ENCODE measurements around the gene SPATA33.
A peak's percentile ranks its signal among the peaks of the same experiment; 100 is the strongest.

SPATA33 gene

DNA sequence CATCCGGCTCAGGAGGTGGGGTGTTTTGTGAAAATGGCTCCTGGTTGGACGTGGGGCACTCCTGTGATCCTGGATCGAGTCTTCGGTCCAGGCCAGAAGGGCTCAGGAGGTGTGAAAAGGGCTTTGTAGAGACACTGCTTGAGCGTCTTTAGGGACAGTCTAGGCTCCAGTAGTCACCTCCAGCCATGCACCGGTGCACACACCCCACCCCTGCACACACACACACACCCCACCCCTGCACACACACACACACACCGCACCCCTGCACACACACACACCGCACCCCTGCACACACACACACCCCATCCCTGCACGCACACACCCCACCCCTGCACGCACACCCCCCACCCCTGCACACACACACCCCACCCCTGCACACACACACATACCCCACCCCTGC, 19.2 kb upstream of the SPATA33 start:
- no peak overlapping the region for H3K14ac ChIP-seq (ENCODE audit: low read length in 2 of 2)
- no peak overlapping the region for H2BK120ac ChIP-seq (ENCODE audit: low read depth, low read length)
- H4K8ac ChIP-seq (ENCODE audit: low read length) = no peak overlapping the region
- peaks cover 0 to 3% of the 10 kb centered on the region in 2 experiments for H3K36me3 ChIP-seq (ENCODE audit: control insufficient read depth in 1 of 2, insufficient read depth in 2 of 2, low read depth in 1 of 2, low read length in 2 of 2)
- peaks cover 0 to 31% of the 10 kb centered on the region in 2 experiments for H3K27me3 ChIP-seq (ENCODE audit: control insufficient read depth in 1 of 2, insufficient read depth in 1 of 2, low read length in 2 of 2)
- no peak overlapping the region for H2AFZ ChIP-seq (ENCODE audit: low read depth, low read length)
- no peak overlapping the region for H2BK12ac ChIP-seq (ENCODE audit: low read length in 2 of 2)
- DNase-seq = no peak
- H3K27ac ChIP-seq (ENCODE audit: low read length, poor library complexity, severe bottlenecking) = no peak overlapping the region
- H3K4ac ChIP-seq (ENCODE audit: low read depth in 1 of 2, low read length in 2 of 2) = no peak overlapping the region
- no peak overlapping the region for H3K23ac ChIP-seq (ENCODE audit: low read length in 2 of 2)
- H3K9me3 ChIP-seq (ENCODE audit: control insufficient read depth, low read length) = no peaks in the 10 kb centered on the region
- WGBS = 80% methylated on average over 6 of the region's 10 CpGs
- no peak overlapping the region for H2AK5ac ChIP-seq (ENCODE audit: low read length, severe bottlenecking)
- no peak overlapping the region for H4K91ac ChIP-seq (ENCODE audit: low read length)
- no peak overlapping the region for H3K4me2 ChIP-seq (ENCODE audit: low read length, poor library complexity, severe bottlenecking)
- no peak overlapping the region for H2BK15ac ChIP-seq (ENCODE audit: low read depth, poor library complexity, severe bottlenecking)
- H3K4me1 ChIP-seq (ENCODE audit: control insufficient read depth, insufficient read depth, low read depth, low read length) = peaks cover 12% of the 10 kb centered on the region
- no peak overlapping the region for H3K18ac ChIP-seq (ENCODE audit: low read depth in 1 of 2, low read length in 2 of 2)
- H2BK5ac ChIP-seq (ENCODE audit: low read depth, low read length, poor library complexity, severe bottlenecking) = no peak overlapping the region
- no peak overlapping the region for H3K4me3 ChIP-seq (ENCODE audit: insufficient read depth in 1 of 2, low read depth in 1 of 2, low read length in 2 of 2)
- H3K79me1 ChIP-seq (replicated peaks; ENCODE audit: low read length, poor library complexity, severe bottlenecking) = no peaks in the 10 kb centered on the region
- H3K9ac ChIP-seq (ENCODE audit: low read length) = no peak overlapping the region

DNA sequence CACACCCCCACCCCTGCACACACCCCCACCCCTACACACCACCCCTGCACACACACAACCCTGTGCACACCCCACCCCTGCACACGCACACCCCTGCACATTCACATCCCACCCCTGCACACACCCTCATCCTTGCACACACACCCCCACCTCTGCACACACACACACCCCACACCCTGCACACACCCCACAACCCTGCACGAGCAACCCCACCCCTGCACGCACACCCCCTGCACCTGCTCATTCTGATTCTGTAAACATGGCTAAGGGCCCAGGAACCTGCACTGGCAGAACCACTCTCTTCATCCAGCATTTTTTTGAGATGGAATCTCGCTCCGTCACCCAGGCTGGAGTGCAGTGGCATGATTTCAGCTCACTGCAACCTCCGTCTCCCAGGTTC, 18.3 kb upstream of the SPATA33 start:
- Histone ChIP-seq H3K9me3 (ENCODE audit: control insufficient read depth, low read length) (no peaks in the 10 kb centered on the region), H3K79me1 (replicated peaks; ENCODE audit: low read length, poor library complexity, severe bottlenecking) (no peaks in the 10 kb centered on the region), H2AK5ac (ENCODE audit: low read length, severe bottlenecking) (no peak overlapping the region), H3K4me1 (ENCODE audit: control insufficient read depth, insufficient read depth, low read depth, low read length) (peaks cover 8% of the 10 kb centered on the region), H2BK12ac (ENCODE audit: low read length in 2 of 2) (no peak overlapping the region), H3K4me2 (ENCODE audit: low read length, poor library complexity, severe bottlenecking) (no peak overlapping the region), H3K27ac (ENCODE audit: low read length, poor library complexity, severe bottlenecking) (no peak overlapping the region), H3K27me3 (ENCODE audit: control insufficient read depth in 1 of 2, insufficient read depth in 1 of 2, low read length in 2 of 2) (peaks cover 0 to 25% of the 10 kb centered on the region in 2 experiments), H2BK15ac (ENCODE audit: low read depth, poor library complexity, severe bottlenecking) (no peak overlapping the region), H3K23ac (ENCODE audit: low read length in 2 of 2) (no peak overlapping the region), H2BK5ac (ENCODE audit: low read depth, low read length, poor library complexity, severe bottlenecking) (no peak overlapping the region), H2BK120ac (ENCODE audit: low read depth, low read length) (no peak overlapping the region), H2AFZ (ENCODE audit: low read depth, low read length) (no peak overlapping the region), H3K14ac (ENCODE audit: low read length in 2 of 2) (no peak overlapping the region), H4K8ac (ENCODE audit: low read length) (no peak overlapping the region), H3K36me3 (ENCODE audit: control insufficient read depth in 1 of 2, insufficient read depth in 2 of 2, low read depth in 1 of 2, low read length in 2 of 2) (peaks cover 0 to 10% of the 10 kb centered on the region in 2 experiments), H3K4me3 (ENCODE audit: insufficient read depth in 1 of 2, low read depth in 1 of 2, low read length in 2 of 2) (no peak overlapping the region), H3K18ac (ENCODE audit: low read depth in 1 of 2, low read length in 2 of 2) (no peak overlapping the region), H3K4ac (ENCODE audit: low read depth in 1 of 2, low read length in 2 of 2) (no peak overlapping the region), H4K91ac (ENCODE audit: low read length) (no peak overlapping the region), H3K9ac (ENCODE audit: low read length) (no peak overlapping the region)
- 94% methylated on average over 6 of the region's 6 CpGs for WGBS
- DNase-seq = no peak

- H3K14ac ChIP-seq (ENCODE audit: low read length in 2 of 2) = no peak overlapping the region
- H3K27ac ChIP-seq (ENCODE audit: low read length, poor library complexity, severe bottlenecking) = no peak overlapping the region
- H3K27me3 ChIP-seq (ENCODE audit: control insufficient read depth in 1 of 2, insufficient read depth in 1 of 2, low read length in 2 of 2) = peaks cover 0 to 12% of the 10 kb centered on the region in 2 experiments
- no peak overlapping the region for H3K4ac ChIP-seq (ENCODE audit: low read depth in 1 of 2, low read length in 2 of 2)
- peaks cover 19 to 30% of the 10 kb centered on the region in 2 experiments for H3K36me3 ChIP-seq (ENCODE audit: control insufficient read depth in 1 of 2, insufficient read depth in 2 of 2, low read depth in 1 of 2, low read length in 2 of 2)
- no peak overlapping the region for H2AK5ac ChIP-seq (ENCODE audit: low read length, severe bottlenecking)
- no peak overlapping the region for H2BK5ac ChIP-seq (ENCODE audit: low read depth, low read length, poor library complexity, severe bottlenecking)
- no peak overlapping the region for H4K91ac ChIP-seq (ENCODE audit: low read length)
- H3K4me3 ChIP-seq (ENCODE audit: insufficient read depth in 1 of 2, low read depth in 1 of 2, low read length in 2 of 2) = peak overlapping the region in 1 of 2 experiments; percentile 77
- H2BK15ac ChIP-seq (ENCODE audit: low read depth, poor library complexity, severe bottlenecking) = no peak overlapping the region
- WGBS = 88% methylated on average over 14 of the region's 14 CpGs
- H3K23ac ChIP-seq (ENCODE audit: low read length in 2 of 2) = no peak overlapping the region
- no peak overlapping the region for H2BK12ac ChIP-seq (ENCODE audit: low read length in 2 of 2)
- peak overlapping the region; percentile 71 for H3K9ac ChIP-seq (ENCODE audit: low read length)
- H3K9me3 ChIP-seq (ENCODE audit: control insufficient read depth, low read length) = no peaks in the 10 kb centered on the region
- no peak for DNase-seq
- no peak overlapping the region for H2BK120ac ChIP-seq (ENCODE audit: low read depth, low read length)
- H3K18ac ChIP-seq (ENCODE audit: low read depth in 1 of 2, low read length in 2 of 2) = no peak overlapping the region
- H4K8ac ChIP-seq (ENCODE audit: low read length) = no peak overlapping the region
- no peak overlapping the region for H2AFZ ChIP-seq (ENCODE audit: low read depth, low read length)
- no peak overlapping the region for H3K4me2 ChIP-seq (ENCODE audit: low read length, poor library complexity, severe bottlenecking)
- H3K4me1 ChIP-seq (ENCODE audit: control insufficient read depth, insufficient read depth, low read depth, low read length) = peaks cover 8% of the 10 kb centered on the region
- H3K79me1 ChIP-seq (replicated peaks; ENCODE audit: low read length, poor library complexity, severe bottlenecking) = peaks cover 6% of the 10 kb centered on the region
These were observed 16.0 kb upstream of the SPATA33 start for GRCh38 chr16:89641458-89642119.

DNA sequence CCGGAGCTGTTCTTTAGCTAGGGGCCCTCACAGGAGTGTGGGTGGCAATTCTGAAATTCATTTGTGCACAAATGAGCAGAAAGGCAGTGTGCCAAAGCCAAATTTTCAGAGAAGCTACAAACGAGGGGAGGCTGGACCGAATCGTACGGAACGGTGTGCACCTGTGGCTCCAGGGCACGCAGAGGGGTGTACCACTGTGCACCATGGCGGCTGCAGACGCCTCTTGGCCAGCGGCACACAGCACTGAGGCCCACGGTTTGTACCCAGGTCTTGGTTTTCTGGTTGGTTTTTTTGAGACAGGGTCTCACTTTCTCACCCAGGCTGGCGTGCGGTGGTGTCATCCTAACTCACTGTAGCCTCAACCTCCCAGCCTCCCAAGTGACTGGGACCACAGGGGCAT, 15.1 kb upstream of the SPATA33 start:
- no peak overlapping the region for H4K91ac ChIP-seq (ENCODE audit: low read length)
- no peak overlapping the region for H2BK12ac ChIP-seq (ENCODE audit: low read length in 2 of 2)
- no peaks in the 10 kb centered on the region for H3K9me3 ChIP-seq (ENCODE audit: control insufficient read depth, low read length)
- no peak overlapping the region for H4K8ac ChIP-seq (ENCODE audit: low read length)
- DNase-seq = no peak
- 94% methylated on average over 10 of the region's 13 CpGs for WGBS
- no peak overlapping the region for H2AFZ ChIP-seq (ENCODE audit: low read depth, low read length)
- H3K4me1 ChIP-seq (ENCODE audit: control insufficient read depth, insufficient read depth, low read depth, low read length) = peaks cover 4% of the 10 kb centered on the region
- no peak overlapping the region for H3K18ac ChIP-seq (ENCODE audit: low read depth in 1 of 2, low read length in 2 of 2)
- H2AK5ac ChIP-seq (ENCODE audit: low read length, severe bottlenecking) = no peak overlapping the region
- no peak overlapping the region for H2BK120ac ChIP-seq (ENCODE audit: low read depth, low read length)
- peaks cover 0 to 8% of the 10 kb centered on the region in 2 experiments for H3K27me3 ChIP-seq (ENCODE audit: control insufficient read depth in 1 of 2, insufficient read depth in 1 of 2, low read length in 2 of 2)
- no peak overlapping the region for H3K27ac ChIP-seq (ENCODE audit: low read length, poor library complexity, severe bottlenecking)
- no peak overlapping the region for H3K23ac ChIP-seq (ENCODE audit: low read length in 2 of 2)
- H2BK15ac ChIP-seq (ENCODE audit: low read depth, poor library complexity, severe bottlenecking) = no peak overlapping the region
- peaks cover 12% of the 10 kb centered on the region for H3K79me1 ChIP-seq (replicated peaks; ENCODE audit: low read length, poor library complexity, severe bottlenecking)
- H3K36me3 ChIP-seq (ENCODE audit: control insufficient read depth in 1 of 2, insufficient read depth in 2 of 2, low read depth in 1 of 2, low read length in 2 of 2) = peaks cover 26 to 40% of the 10 kb centered on the region in 2 experiments
- no peak overlapping the region for H3K4me2 ChIP-seq (ENCODE audit: low read length, poor library complexity, severe bottlenecking)
- H2BK5ac ChIP-seq (ENCODE audit: low read depth, low read length, poor library complexity, severe bottlenecking) = no peak overlapping the region
- no peak overlapping the region for H3K14ac ChIP-seq (ENCODE audit: low read length in 2 of 2)
- no peak overlapping the region for H3K4me3 ChIP-seq (ENCODE audit: insufficient read depth in 1 of 2, low read depth in 1 of 2, low read length in 2 of 2)
- H3K4ac ChIP-seq (ENCODE audit: low read depth in 1 of 2, low read length in 2 of 2) = no peak overlapping the region
- H3K9ac ChIP-seq (ENCODE audit: low read length) = no peak overlapping the region

Measured in mesenchymal stem cell (in vitro differentiated cells and primary cell).